CD4-positive, alpha-beta memory T cell (primary cell): Measurements from ENCODE around the gene UNK. TPM values are rescaled to one million over a fixed set of nuclear protein-coding genes. Genes with fewer than 3 reads are reported as not detected.

Source experiments
- CTCF ChIA-PET: fragments of 350-600 bp; sonication (Branson Sonifier 250); formaldehyde crosslinking; loops from one replicate; lab custom pipeline; 2021; ENCODE audit warnings: inconsistent platforms; ENCODE audit not compliant: partially characterized antibody; lab: Charles Lee
- POLR2A ChIA-PET: fragments of 350-600 bp; sonication (Branson Sonifier 250); formaldehyde crosslinking; loops from one replicate; lab custom pipeline; 2021; ENCODE audit not compliant: partially characterized antibody; lab: Charles Lee
- DNase-seq, 5 donors: peaks; one replicate each; pipeline versions ENCODE4 v3.0.0 to v3.0.0-alpha.2; 2020 to 2022; ENCODE audit warnings: mixed read lengths in 1 of 5
- H3K27ac ChIP-seq: one replicate; pipeline ENCODE4 v1.7.0; 2013; ENCODE audit warnings: low read depth, low read length
- H3K27me3 ChIP-seq: 2 replicates; pipeline ENCODE4 v1.7.0; 2013; ENCODE audit warnings: mild to moderate bottlenecking, low read length, moderate library complexity; ENCODE audit not compliant: insufficient read depth
- H3K36me3 ChIP-seq: 2 replicates; pipeline ENCODE4 v1.7.0; 2013; ENCODE audit warnings: mild to moderate bottlenecking, low read length, moderate library complexity; ENCODE audit not compliant: insufficient read depth
- H3K4me1 ChIP-seq: 2 replicates; pipeline ENCODE4 v1.7.0; 2013; ENCODE audit warnings: mild to moderate bottlenecking, low read length, moderate library complexity; ENCODE audit not compliant: insufficient read depth
- H3K4me3 ChIP-seq, 2 donors: one replicate each; pipeline ENCODE4 v1.7.0; 2013; ENCODE audit warnings: low read length in 2 of 2, mild to moderate bottlenecking in 1 of 2
- H3K9me3 ChIP-seq, 2 donors: one replicate each; pipeline ENCODE4 v1.7.0; 2013; ENCODE audit warnings: low read length in 2 of 2, control low read depth in 1 of 2; ENCODE audit not compliant: control insufficient read depth in 1 of 2
- H3K27ac Mint-ChIP-seq, 7 donors: one replicate each; pipeline ENCODE4 v1.8.0; 2020 to 2021; ENCODE audit warnings: mixed read lengths in 7 of 7, mild to moderate bottlenecking in 6 of 7, inconsistent platforms in 3 of 7, moderate library complexity in 3 of 7
- H3K27me3 Mint-ChIP-seq, 2 donors: one replicate each; pipeline ENCODE4 v1.8.0; 2020 to 2021; ENCODE audit warnings: mixed read lengths in 2 of 2
- H3K36me3 Mint-ChIP-seq, 2 donors: one replicate each; pipeline ENCODE4 v1.8.0; 2020 to 2021; ENCODE audit warnings: mixed read lengths in 2 of 2, inconsistent platforms in 1 of 2, mild to moderate bottlenecking in 1 of 2
- H3K4me1 Mint-ChIP-seq, 4 donors: one replicate each; pipeline ENCODE4 v1.8.0; 2020 to 2021; ENCODE audit warnings: mixed read lengths in 4 of 4, mild to moderate bottlenecking in 1 of 4
- H3K4me3 Mint-ChIP-seq, 8 donors: one replicate each; pipeline ENCODE4 v1.8.0; 2020 to 2021; ENCODE audit warnings: mixed read lengths in 8 of 8, mild to moderate bottlenecking in 7 of 8, moderate library complexity in 6 of 8, inconsistent platforms in 3 of 8
- H3K9me3 Mint-ChIP-seq, 8 donors: one replicate each; pipeline ENCODE4 v1.8.0; 2020 to 2021; ENCODE audit warnings: mixed read lengths in 8 of 8, mild to moderate bottlenecking in 5 of 8, inconsistent platforms in 3 of 8, moderate library complexity in 1 of 8
- intact Hi-C: fragments of 100-400 bp; cut with micrococcal nuclease; formaldehyde crosslinking; loops from one replicate; pipeline ENCODE4 v1.15.1; 2023
- polyA plus RNA-seq, 2 donors: library from polyadenylated mRNA; unstranded; fragments of 300-500 nt; fragmentation: Illumina TruSeq; gene quantifications; one replicate each; pipeline ENCODE4 v1.2.3, GENCODE V29; 2021
- total RNA-seq, 2 experiments: library from RNA; stranded (reverse); gene quantifications; one replicate each; pipeline ENCODE4 v1.2.3, GENCODE V29; 2021

The UNK gene
- total and polyA plus RNA-seq, 4 experiments from 2014 or later = 22.2 to 48.1 (median 34.4) TPM

- DNase-seq = no peak
- Histone ChIP-seq H3K4me3 (no peak overlapping the region), H3K27me3 (no peaks in the 10 kb centered on the region), H3K9me3 (no peaks in the 10 kb centered on the region), H3K4me1 (no peaks in the 10 kb centered on the region), H3K27ac (no peak overlapping the region), H3K36me3 (no peaks in the 10 kb centered on the region)
- no peaks in the 10 kb centered on the region for H3K9me3 Mint-ChIP-seq
- ChIA-PET POLR2A (interaction anchor here (1.2 kb wide), 1 partner anchor 14 kb away, joined by 3 read pairs; no protein-coding TSS in a partner anchor), CTCF (interaction anchor here (1.2 kb wide), 1 partner anchor 114 kb away, joined by 3 read pairs; no protein-coding TSS in a partner anchor)
- intact Hi-C loops = no loop called here
- H3K36me3 Mint-ChIP-seq = no peaks in the 10 kb centered on the region
- no peak overlapping the region for H3K27ac Mint-ChIP-seq
- no peaks in the 10 kb centered on the region for H3K27me3 Mint-ChIP-seq
- H3K4me1 Mint-ChIP-seq = peaks cover 0 to under 1% (median under 1%) of the 10 kb centered on the region in 4 donors
- H3K4me3 Mint-ChIP-seq = no peak overlapping the region
These were observed 44.8 kb upstream of the UNK start for GRCh38 chr17:75739801-75740200.

GRCh38 chr17:75740215-75740614, 44.4 kb upstream of the UNK start:
- no peaks in the 10 kb centered on the region for H3K36me3 ChIP-seq
- POLR2A ChIA-PET = no interaction called here
- H3K27me3 ChIP-seq = no peaks in the 10 kb centered on the region
- no peak overlapping the region for H3K27ac ChIP-seq
- H3K9me3 ChIP-seq = no peaks in the 10 kb centered on the region
- no peaks in the 10 kb centered on the region for H3K9me3 Mint-ChIP-seq
- no peak overlapping the region for H3K27ac Mint-ChIP-seq
- no peaks in the 10 kb centered on the region for H3K36me3 Mint-ChIP-seq
- intact Hi-C loops = no loop called here
- H3K4me3 Mint-ChIP-seq = no peak overlapping the region
- H3K4me1 Mint-ChIP-seq = no peaks in the 10 kb centered on the region
- no peaks in the 10 kb centered on the region for H3K27me3 Mint-ChIP-seq
- no peaks in the 10 kb centered on the region for H3K4me1 ChIP-seq
- DNase-seq = no peak
- CTCF ChIA-PET = interaction anchor here (1.2 kb wide), 1 partner anchor 115 kb away, joined by 3 read pairs; no protein-coding TSS in a partner anchor
- no peak overlapping the region for H3K4me3 ChIP-seq

- H3K36me3 ChIP-seq = no peaks in the 10 kb centered on the region
- Mint-ChIP-seq H3K36me3 (no peaks in the 10 kb centered on the region), H3K27ac (no peak overlapping the region), H3K27me3 (no peaks in the 10 kb centered on the region), H3K4me3 (no peak overlapping the region), H3K4me1 (no peaks in the 10 kb centered on the region), H3K9me3 (no peaks in the 10 kb centered on the region)
- ChIA-PET POLR2A (no interaction called here), CTCF (interaction anchor here (2.1 kb wide), 1 partner anchor 107 kb away, joined by 7 read pairs; the partner anchor contains the start of gene SMIM5)
- intact Hi-C loops = no loop called here
- no peak overlapping the region for H3K27ac ChIP-seq
- no peaks in the 10 kb centered on the region for H3K4me1 ChIP-seq
- DNase-seq = no peak
- H3K27me3 ChIP-seq = no peaks in the 10 kb centered on the region
- no peaks in the 10 kb centered on the region for H3K9me3 ChIP-seq
- no peak overlapping the region for H3K4me3 ChIP-seq
These were observed 44.0 kb upstream of the UNK start for GRCh38 chr17:75740631-75741077.

DNA sequence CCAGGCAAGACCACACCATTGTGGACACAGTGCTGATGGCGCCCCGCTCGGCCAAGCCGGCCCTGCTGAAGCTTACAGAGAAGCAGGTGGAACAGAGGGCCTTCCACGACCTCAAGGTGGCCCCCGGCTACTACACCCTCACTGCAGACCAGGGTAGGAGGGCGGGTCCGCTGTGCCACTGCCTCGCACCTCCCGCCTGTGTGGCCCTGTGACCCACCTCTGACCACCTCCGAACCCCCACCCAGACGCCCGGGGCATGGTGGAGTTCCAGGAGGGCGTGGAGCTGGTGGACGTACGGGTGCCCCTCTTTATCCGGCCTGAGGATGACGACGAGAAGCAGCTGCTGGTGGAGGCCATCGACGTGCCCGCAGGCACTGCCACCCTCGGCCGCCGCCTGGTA, 42.3 kb upstream of the UNK start:
- no peaks in the 10 kb centered on the region for H3K36me3 ChIP-seq
- DNase-seq = no peak
- intact Hi-C loops = no loop called here
- Mint-ChIP-seq H3K4me3 (no peak overlapping the region), H3K9me3 (no peaks in the 10 kb centered on the region), H3K27ac (no peak overlapping the region), H3K4me1 (no peaks in the 10 kb centered on the region), H3K36me3 (no peaks in the 10 kb centered on the region), H3K27me3 (no peaks in the 10 kb centered on the region)
- H3K4me1 ChIP-seq = no peaks in the 10 kb centered on the region
- H3K27ac ChIP-seq = no peak overlapping the region
- H3K9me3 ChIP-seq = no peaks in the 10 kb centered on the region
- ChIA-PET POLR2A (no interaction called here), CTCF (interaction anchor here (2.1 to 12.1 kb wide), 2 partner anchors 69 to 109 kb away, joined by 7 to 162 read pairs; partner anchors contain the start of gene SMIM5)
- H3K27me3 ChIP-seq = no peaks in the 10 kb centered on the region
- no peak overlapping the region for H3K4me3 ChIP-seq

GRCh38 chr17:75743625-75744206, 40.9 kb upstream of the UNK start:
- Mint-ChIP-seq H3K4me1 (peaks cover 3 to 6% (median 5%) of the 10 kb centered on the region in 4 donors), H3K36me3 (no peaks in the 10 kb centered on the region), H3K27ac (no peak overlapping the region), H3K27me3 (peaks cover 0 to 3% of the 10 kb centered on the region in 2 donors), H3K4me3 (no peak overlapping the region), H3K9me3 (no peaks in the 10 kb centered on the region)
- intact Hi-C loops = no loop called here
- ChIA-PET CTCF (interaction anchor here (12.1 kb wide), 1 partner anchor 70 kb away, joined by 162 read pairs; no protein-coding TSS in a partner anchor), POLR2A (no interaction called here)
- Histone ChIP-seq H3K4me1 (no peaks in the 10 kb centered on the region), H3K27ac (no peak overlapping the region), H3K9me3 (no peaks in the 10 kb centered on the region), H3K27me3 (no peaks in the 10 kb centered on the region), H3K36me3 (no peaks in the 10 kb centered on the region), H3K4me3 (no peak overlapping the region)
- DNase-seq = no peak

DNA sequence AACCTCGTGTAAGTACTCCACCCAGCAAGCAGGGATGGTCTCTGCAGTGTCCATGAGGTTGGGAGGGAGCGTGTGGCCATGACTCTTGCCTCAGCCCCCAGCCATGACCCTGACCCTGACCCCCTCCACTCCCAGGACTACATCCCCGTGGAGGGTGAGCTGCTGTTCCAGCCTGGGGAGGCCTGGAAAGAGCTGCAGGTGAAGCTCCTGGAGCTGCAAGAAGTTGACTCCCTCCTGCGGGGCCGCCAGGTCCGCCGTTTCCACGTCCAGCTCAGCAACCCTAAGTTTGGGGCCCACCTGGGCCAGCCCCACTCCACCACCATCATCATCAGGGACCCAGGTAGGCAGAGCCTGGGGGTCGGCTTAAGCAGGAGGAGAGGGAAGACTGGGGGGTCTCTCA, 35.9 kb upstream of the UNK start:
- H3K27me3 ChIP-seq = no peaks in the 10 kb centered on the region
- CTCF ChIA-PET = interaction anchor here (0.7 to 12.5 kb wide), 43 partner anchors 11 to 444 kb away, joined by 3 to 326 read pairs (median 4); partner anchors contain the start of genes GALK1, RECQL5, SAP30BP and SMIM5
- no peak overlapping the region for H3K4me3 Mint-ChIP-seq
- peaks cover 9 to 22% (median 15%) of the 10 kb centered on the region in 4 donors for H3K4me1 Mint-ChIP-seq
- POLR2A ChIA-PET = interaction anchor here (1.3 to 1.9 kb wide), 6 partner anchors 73 to 119 kb away, joined by 3 to 6 read pairs (median 4); partner anchors contain the start of gene RECQL5
- H3K4me3 ChIP-seq = no peak overlapping the region
- no peaks in the 10 kb centered on the region for H3K9me3 ChIP-seq
- H3K36me3 Mint-ChIP-seq = no peaks in the 10 kb centered on the region
- H3K27ac Mint-ChIP-seq = no peak overlapping the region
- intact Hi-C loops = loop anchor here (1.0 kb wide), 1 partner anchor 73 kb away; no protein-coding TSS in a partner anchor
- no peak for DNase-seq
- peaks cover 15% of the 10 kb centered on the region for H3K4me1 ChIP-seq
- no peaks in the 10 kb centered on the region for H3K36me3 ChIP-seq
- H3K27ac ChIP-seq = no peak overlapping the region
- H3K27me3 Mint-ChIP-seq = peaks cover 0 to 3% of the 10 kb centered on the region in 2 donors
- no peaks in the 10 kb centered on the region for H3K9me3 Mint-ChIP-seq
